Neural progenitor cell (in vitro differentiated cells): ENCODE measurements around the gene DOK1.

Experiments
- EZH2 ChIP-seq: fragments of 200-600 bp; sonication (generic); IDR thresholded peaks from 2 replicates; pipeline ENCODE4 v1.6.1; 2017; ENCODE audit warnings: antibody characterized with exemption, mild to moderate bottlenecking, moderate library complexity
- EZH2phosphoT487 ChIP-seq: fragments of 200-600 bp; sonication (generic); IDR thresholded peaks from 2 replicates; pipeline ENCODE4 v1.6.1; 2017; ENCODE audit warnings: antibody characterized with exemption
- TF ChIP-seq, protein P1 (sequence below): fragments of 200-600 bp; sonication (generic); IDR thresholded peaks from 2 replicates; pipeline ENCODE4 v1.5.1; 2017; ENCODE audit warnings: antibody characterized with exemption, mild to moderate bottlenecking

DNA sequence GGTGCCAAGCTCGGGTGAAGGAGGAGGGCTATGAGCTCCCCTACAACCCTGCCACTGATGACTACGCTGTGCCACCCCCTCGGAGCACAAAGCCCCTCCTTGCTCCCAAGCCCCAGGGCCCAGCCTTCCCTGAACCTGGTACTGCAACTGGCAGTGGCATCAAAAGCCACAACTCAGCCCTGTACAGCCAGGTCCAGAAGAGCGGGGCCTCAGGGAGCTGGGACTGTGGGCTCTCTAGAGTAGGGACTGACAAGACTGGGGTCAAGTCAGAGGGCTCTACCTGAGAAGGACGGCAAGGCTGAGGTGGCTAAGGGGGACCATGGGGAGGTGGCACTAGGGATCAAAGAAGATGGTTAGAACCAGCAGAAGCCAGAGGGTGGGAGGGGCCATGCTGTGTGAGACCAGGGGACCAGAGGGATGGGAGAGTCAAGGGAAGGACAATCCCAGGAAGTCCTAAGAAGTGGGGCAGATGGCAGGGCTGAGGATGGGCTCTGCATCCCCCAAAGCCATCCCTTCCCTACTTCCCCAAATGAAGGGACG is 2.4 kb downstream of the DOK1 start:
- TF ChIP-seq, protein P1, sequence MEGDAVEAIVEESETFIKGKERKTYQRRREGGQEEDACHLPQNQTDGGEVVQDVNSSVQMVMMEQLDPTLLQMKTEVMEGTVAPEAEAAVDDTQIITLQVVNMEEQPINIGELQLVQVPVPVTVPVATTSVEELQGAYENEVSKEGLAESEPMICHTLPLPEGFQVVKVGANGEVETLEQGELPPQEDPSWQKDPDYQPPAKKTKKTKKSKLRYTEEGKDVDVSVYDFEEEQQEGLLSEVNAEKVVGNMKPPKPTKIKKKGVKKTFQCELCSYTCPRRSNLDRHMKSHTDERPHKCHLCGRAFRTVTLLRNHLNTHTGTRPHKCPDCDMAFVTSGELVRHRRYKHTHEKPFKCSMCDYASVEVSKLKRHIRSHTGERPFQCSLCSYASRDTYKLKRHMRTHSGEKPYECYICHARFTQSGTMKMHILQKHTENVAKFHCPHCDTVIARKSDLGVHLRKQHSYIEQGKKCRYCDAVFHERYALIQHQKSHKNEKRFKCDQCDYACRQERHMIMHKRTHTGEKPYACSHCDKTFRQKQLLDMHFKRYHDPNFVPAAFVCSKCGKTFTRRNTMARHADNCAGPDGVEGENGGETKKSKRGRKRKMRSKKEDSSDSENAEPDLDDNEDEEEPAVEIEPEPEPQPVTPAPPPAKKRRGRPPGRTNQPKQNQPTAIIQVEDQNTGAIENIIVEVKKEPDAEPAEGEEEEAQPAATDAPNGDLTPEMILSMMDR: no peak
- TF ChIP-seq EZH2 (no peak), EZH2phosphoT487 (no peak)
